Measurements from ENCODE around the gene CAPS.
"Not testable (repeated sequence)": the region's sequence is repeated elsewhere in the genome, so short reads cannot be mapped to it uniquely, and the experiment has no call there.

Gene CAPS
- total RNA-seq = 3.0 to 23.2 reads per million in 2 experiments

- DNase-seq (ENCODE audit: low read depth) = no peak
Observed at GRCh38 chr19:5913739-5914357, at the start of gene CAPS. CAPS (plus strand) TSS chr19:5914254; CDS start chr19:5914407, 153 bp downstream.

- DNase-seq (ENCODE audit: low read depth) = no peak
Observed at GRCh38 chr19:5864725-5865486, 49.1 kb upstream of the CAPS start.

GRCh38 chr19:5865772-5866171 lies 48.3 kb upstream of the CAPS start:
- DNase-seq (ENCODE audit: low read depth) = no peak

GRCh38 chr19:5867201-5868136 lies 46.6 kb upstream of the CAPS start:
- DNase-seq (ENCODE audit: low read depth) = no peak

GRCh38 chr19:5870986-5871394 lies 43.1 kb upstream of the CAPS start:
- no peak for DNase-seq (ENCODE audit: low read depth)

- DNase-seq (ENCODE audit: low read depth) = no peak
Observed at GRCh38 chr19:5873617-5874199, 40.3 kb upstream of the CAPS start.

GRCh38 chr19:5874496-5874895 lies 39.6 kb upstream of the CAPS start:
- not testable (repeated sequence) for DNase-seq (ENCODE audit: low read depth)

GRCh38 chr19:5877427-5877826 lies 36.6 kb upstream of the CAPS start:
- no peak for DNase-seq (ENCODE audit: low read depth)

GRCh38 chr19:5877882-5878281 lies 36.2 kb upstream of the CAPS start:
- DNase-seq (ENCODE audit: low read depth) = no peak

- no peak for DNase-seq (ENCODE audit: low read depth)
Observed at GRCh38 chr19:5880196-5880595, 33.9 kb upstream of the CAPS start.

- DNase-seq (ENCODE audit: low read depth) = no peak
Observed at GRCh38 chr19:5880604-5881078, 33.4 kb upstream of the CAPS start.

- DNase-seq (ENCODE audit: low read depth) = no peak
Observed at GRCh38 chr19:5881543-5882299, 32.3 kb upstream of the CAPS start.

- DNase-seq (ENCODE audit: low read depth) = no peak
Observed at GRCh38 chr19:5882421-5882968, 31.6 kb upstream of the CAPS start.

- not testable (repeated sequence) for DNase-seq (ENCODE audit: low read depth)
Observed at GRCh38 chr19:5883157-5883873, 30.7 kb upstream of the CAPS start.

- not testable (repeated sequence) for DNase-seq (ENCODE audit: low read depth)
Observed at GRCh38 chr19:5884065-5884811, 29.8 kb upstream of the CAPS start.

GRCh38 chr19:5889288-5889971 lies 24.6 kb upstream of the CAPS start:
- DNase-seq (ENCODE audit: low read depth) = no peak

- DNase-seq (ENCODE audit: low read depth) = no peak
Observed at GRCh38 chr19:5890099-5890498, 24.0 kb upstream of the CAPS start.

GRCh38 chr19:5891572-5891937 lies 22.5 kb upstream of the CAPS start:
- no peak for DNase-seq (ENCODE audit: low read depth)

Measured in T follicular helper cell (primary cell).